Activated naive CD4-positive, alpha-beta T cell treated with anti-CD3 and anti-CD28 coated beads for 36 hours (primary cell): ENCODE results near the gene NLRP2B. TPM values are rescaled to one million over a fixed set of nuclear protein-coding genes. Genes with fewer than 3 reads are reported as not detected.
"Not testable (repeated sequence)": the region's sequence is repeated elsewhere in the genome, so short reads cannot be mapped to it uniquely, and the experiment has no call there.

ENCODE experiments used
- CTCF ChIA-PET: fragments of 350-600 bp; sonication (Branson Sonifier 250); formaldehyde crosslinking; loops from one replicate; lab custom pipeline; 2021; ENCODE audit warnings: antibody characterized with exemption; lab: Charles Lee
- DNase-seq: peaks from one replicate; pipeline ENCODE4 v3.0.0-alpha.2; 2020
- H3K27ac Mint-ChIP-seq: one replicate; pipeline ENCODE4 v1.8.0; 2021; ENCODE audit warnings: mild to moderate bottlenecking, mixed read lengths
- H3K27me3 Mint-ChIP-seq: one replicate; pipeline ENCODE4 v1.8.0; 2021; ENCODE audit warnings: low read depth, mixed read lengths
- H3K36me3 Mint-ChIP-seq: one replicate; pipeline ENCODE4 v1.8.0; 2021; ENCODE audit warnings: low read depth, mixed read lengths
- H3K4me1 Mint-ChIP-seq: one replicate; pipeline ENCODE4 v1.8.0; 2021; ENCODE audit warnings: low read depth, mixed read lengths
- H3K4me3 Mint-ChIP-seq: one replicate; pipeline ENCODE4 v1.8.0; 2021; ENCODE audit warnings: mild to moderate bottlenecking, moderate library complexity, mixed read lengths
- H3K9me3 Mint-ChIP-seq: one replicate; pipeline ENCODE4 v1.8.0; 2021; ENCODE audit warnings: mixed read lengths
- intact Hi-C: fragments of 100-400 bp; cut with micrococcal nuclease; formaldehyde crosslinking; loops from one replicate; pipeline ENCODE4 v1.15.1; 2023
- total RNA-seq, 2 experiments: library from RNA; stranded (reverse); gene quantifications; one replicate each; pipeline ENCODE4 v1.2.3, GENCODE V29; 2021

The NLRP2B gene
- total RNA-seq: not detected

GRCh38 chrX:57680160-57680559 lies at the start of gene NLRP2B:
TSS of gene NLRP2B (minus strand) at chrX:57680260.
- no peaks in the 10 kb centered on the region for H3K4me1 Mint-ChIP-seq
- H3K27ac Mint-ChIP-seq: no peak within 1 kb of the TSS
- H3K9me3 Mint-ChIP-seq: no peaks in the 10 kb centered on the region
- no peak within 1 kb of the TSS for H3K4me3 Mint-ChIP-seq
- H3K27me3 Mint-ChIP-seq: no peaks in the 10 kb centered on the region
- intact Hi-C loops: no loop called here
- no peaks in the 10 kb centered on the region for H3K36me3 Mint-ChIP-seq
- CTCF ChIA-PET: no interaction called here
- DNase-seq: no peak

- H3K4me1 Mint-ChIP-seq, H3K9me3 Mint-ChIP-seq, H3K4me3 Mint-ChIP-seq, intact Hi-C loops, DNase-seq, H3K36me3 Mint-ChIP-seq, CTCF ChIA-PET, H3K27ac Mint-ChIP-seq, H3K27me3 Mint-ChIP-seq: not testable (repeated sequence)
Measured at GRCh38 chrX:57725995-57726394, 45.9 kb upstream of the NLRP2B start.

- Mint-ChIP-seq H3K27ac (no peak overlapping the region), H3K36me3 (no peaks in the 10 kb centered on the region)
- intact Hi-C loops: no loop called here
Measured at GRCh38 chrX:57681341-57681740, 1.3 kb upstream of the NLRP2B start.

GRCh38 chrX:57678686-57679428 lies 1.2 kb downstream of the NLRP2B start:
- Mint-ChIP-seq H3K4me3 (no peak overlapping the region), H3K27me3 (no peaks in the 10 kb centered on the region), H3K36me3 (no peaks in the 10 kb centered on the region), H3K27ac (no peak overlapping the region), H3K4me1 (no peaks in the 10 kb centered on the region), H3K9me3 (peaks cover 1% of the 10 kb centered on the region)
- intact Hi-C loops: no loop called here
- no peak for DNase-seq
- CTCF ChIA-PET: no interaction called here

More at GRCh38 chrX:57681341-57681740, 1.3 kb upstream of the NLRP2B start:
- CTCF ChIA-PET: no interaction called here
- Mint-ChIP-seq H3K4me1 (no peaks in the 10 kb centered on the region), H3K4me3 (no peak overlapping the region), H3K27me3 (no peaks in the 10 kb centered on the region), H3K9me3 (no peaks in the 10 kb centered on the region)
- DNase-seq: no peak

GRCh38 chrX:57677132-57677858 lies 2.8 kb downstream of the NLRP2B start:
- CTCF ChIA-PET: no interaction called here
- Mint-ChIP-seq H3K27ac (no peak overlapping the region), H3K4me1 (no peaks in the 10 kb centered on the region), H3K36me3 (no peaks in the 10 kb centered on the region), H3K27me3 (no peaks in the 10 kb centered on the region), H3K9me3 (peaks cover 1% of the 10 kb centered on the region), H3K4me3 (no peak overlapping the region)
- intact Hi-C loops: no loop called here
- DNase-seq: no peak

- CTCF ChIA-PET: no interaction called here
- peaks cover 1% of the 10 kb centered on the region for H3K9me3 Mint-ChIP-seq
- no peaks in the 10 kb centered on the region for H3K4me1 Mint-ChIP-seq
- no peaks in the 10 kb centered on the region for H3K27me3 Mint-ChIP-seq
- intact Hi-C loops: no loop called here
- no peak overlapping the region for H3K27ac Mint-ChIP-seq
- no peak overlapping the region for H3K4me3 Mint-ChIP-seq
- no peaks in the 10 kb centered on the region for H3K36me3 Mint-ChIP-seq
- no peak for DNase-seq
Measured at GRCh38 chrX:57675320-57675719, 4.7 kb downstream of the NLRP2B start.

- Mint-ChIP-seq H3K4me3 (no peak overlapping the region), H3K9me3 (peaks cover 1% of the 10 kb centered on the region), H3K36me3 (no peaks in the 10 kb centered on the region), H3K27ac (no peak overlapping the region), H3K4me1 (no peaks in the 10 kb centered on the region), H3K27me3 (no peaks in the 10 kb centered on the region)
- intact Hi-C loops: no loop called here
- CTCF ChIA-PET: no interaction called here
- no peak for DNase-seq
Measured at GRCh38 chrX:57674861-57675260, 5.2 kb downstream of the NLRP2B start.

GRCh38 chrX:57669961-57670360 lies 10.1 kb downstream of the NLRP2B start:
- no peaks in the 10 kb centered on the region for H3K4me1 Mint-ChIP-seq
- H3K27ac Mint-ChIP-seq: no peak overlapping the region
- H3K27me3 Mint-ChIP-seq: no peaks in the 10 kb centered on the region
- H3K36me3 Mint-ChIP-seq: no peaks in the 10 kb centered on the region
- CTCF ChIA-PET: no interaction called here
- intact Hi-C loops: no loop called here
- no peak for DNase-seq
- no peak overlapping the region for H3K4me3 Mint-ChIP-seq
- H3K9me3 Mint-ChIP-seq: peaks cover 1% of the 10 kb centered on the region

GRCh38 chrX:57667010-57667409 lies 13.1 kb downstream of the NLRP2B start:
- intact Hi-C loops: no loop called here
- CTCF ChIA-PET: no interaction called here
- Mint-ChIP-seq H3K27me3 (no peaks in the 10 kb centered on the region), H3K36me3 (no peaks in the 10 kb centered on the region), H3K4me3 (no peak overlapping the region), H3K9me3 (no peaks in the 10 kb centered on the region), H3K27ac (no peak overlapping the region), H3K4me1 (no peaks in the 10 kb centered on the region)
- no peak for DNase-seq

- CTCF ChIA-PET: no interaction called here
Measured at GRCh38 chrX:57655065-57655464, 25.0 kb downstream of the NLRP2B start.

GRCh38 chrX:57652705-57653104 lies 27.4 kb downstream of the NLRP2B start:
- no peak overlapping the region for H3K27ac Mint-ChIP-seq
- peaks cover 2% of the 10 kb centered on the region for H3K9me3 Mint-ChIP-seq
- no peaks in the 10 kb centered on the region for H3K27me3 Mint-ChIP-seq
- no peak for DNase-seq
- H3K36me3 Mint-ChIP-seq: no peaks in the 10 kb centered on the region
- CTCF ChIA-PET: no interaction called here
- no peak overlapping the region for H3K4me3 Mint-ChIP-seq
- intact Hi-C loops: no loop called here
- H3K4me1 Mint-ChIP-seq: no peaks in the 10 kb centered on the region

More at GRCh38 chrX:57655065-57655464, 25.0 kb downstream of the NLRP2B start:
- no peaks in the 10 kb centered on the region for H3K4me1 Mint-ChIP-seq
- no peaks in the 10 kb centered on the region for H3K27me3 Mint-ChIP-seq
- DNase-seq: no peak
- H3K9me3 Mint-ChIP-seq: peaks cover 2% of the 10 kb centered on the region
- H3K36me3 Mint-ChIP-seq: no peaks in the 10 kb centered on the region
- H3K4me3 Mint-ChIP-seq: no peak overlapping the region
- H3K27ac Mint-ChIP-seq: no peak overlapping the region
- intact Hi-C loops: no loop called here

GRCh38 chrX:57651169-57651919 lies 28.7 kb downstream of the NLRP2B start:
- Mint-ChIP-seq H3K27me3 (no peaks in the 10 kb centered on the region), H3K9me3 (peaks cover 1% of the 10 kb centered on the region), H3K27ac (no peak overlapping the region), H3K36me3 (no peaks in the 10 kb centered on the region), H3K4me1 (no peaks in the 10 kb centered on the region), H3K4me3 (no peak overlapping the region)
- CTCF ChIA-PET: no interaction called here
- intact Hi-C loops: no loop called here
- no peak for DNase-seq
